Effector memory CD8-positive, alpha-beta T cell (primary cell): ENCODE results near the gene SAMD3.
"Not testable (repeated sequence)": the region's sequence is repeated elsewhere in the genome, so short reads cannot be mapped to it uniquely, and the experiment has no call there.

Experiments used
- ATAC-seq: fragments of 150-1000 bp; cut with Tn5 transposase; replicated peaks from 2 replicates; pipeline ENCODE4 v1.10.0; 2021; ENCODE audit warnings: mild to moderate bottlenecking, moderate library complexity
- DNase-seq, 3 experiments: peaks; one replicate each; pipeline ENCODE4 v3.0.0; 2021
- H3K27ac Mint-ChIP-seq, 2 donors: one replicate each; pipeline ENCODE4 v1.8.0; 2022; ENCODE audit warnings: mild to moderate bottlenecking in 2 of 2, mixed read lengths in 2 of 2, moderate library complexity in 2 of 2
- H3K27me3 Mint-ChIP-seq, 2 donors: one replicate each; pipeline ENCODE4 v1.8.0; 2022; ENCODE audit warnings: mixed read lengths in 2 of 2
- H3K36me3 Mint-ChIP-seq: one replicate; pipeline ENCODE4 v1.8.0; 2022; ENCODE audit warnings: mild to moderate bottlenecking, moderate library complexity, mixed read lengths; ENCODE audit not compliant: insufficient read depth
- H3K4me1 Mint-ChIP-seq, 2 donors: one replicate each; pipeline ENCODE4 v1.8.0; 2022; ENCODE audit warnings: low read depth in 2 of 2, mixed read lengths in 2 of 2
- H3K4me3 Mint-ChIP-seq, 2 donors: one replicate each; pipeline ENCODE4 v1.8.0; 2022; ENCODE audit warnings: mild to moderate bottlenecking in 2 of 2, mixed read lengths in 2 of 2, moderate library complexity in 2 of 2
- H3K9me3 Mint-ChIP-seq, 2 donors: one replicate each; pipeline ENCODE4 v1.8.0; 2022; ENCODE audit warnings: mixed read lengths in 2 of 2

The SAMD3 gene

DNA sequence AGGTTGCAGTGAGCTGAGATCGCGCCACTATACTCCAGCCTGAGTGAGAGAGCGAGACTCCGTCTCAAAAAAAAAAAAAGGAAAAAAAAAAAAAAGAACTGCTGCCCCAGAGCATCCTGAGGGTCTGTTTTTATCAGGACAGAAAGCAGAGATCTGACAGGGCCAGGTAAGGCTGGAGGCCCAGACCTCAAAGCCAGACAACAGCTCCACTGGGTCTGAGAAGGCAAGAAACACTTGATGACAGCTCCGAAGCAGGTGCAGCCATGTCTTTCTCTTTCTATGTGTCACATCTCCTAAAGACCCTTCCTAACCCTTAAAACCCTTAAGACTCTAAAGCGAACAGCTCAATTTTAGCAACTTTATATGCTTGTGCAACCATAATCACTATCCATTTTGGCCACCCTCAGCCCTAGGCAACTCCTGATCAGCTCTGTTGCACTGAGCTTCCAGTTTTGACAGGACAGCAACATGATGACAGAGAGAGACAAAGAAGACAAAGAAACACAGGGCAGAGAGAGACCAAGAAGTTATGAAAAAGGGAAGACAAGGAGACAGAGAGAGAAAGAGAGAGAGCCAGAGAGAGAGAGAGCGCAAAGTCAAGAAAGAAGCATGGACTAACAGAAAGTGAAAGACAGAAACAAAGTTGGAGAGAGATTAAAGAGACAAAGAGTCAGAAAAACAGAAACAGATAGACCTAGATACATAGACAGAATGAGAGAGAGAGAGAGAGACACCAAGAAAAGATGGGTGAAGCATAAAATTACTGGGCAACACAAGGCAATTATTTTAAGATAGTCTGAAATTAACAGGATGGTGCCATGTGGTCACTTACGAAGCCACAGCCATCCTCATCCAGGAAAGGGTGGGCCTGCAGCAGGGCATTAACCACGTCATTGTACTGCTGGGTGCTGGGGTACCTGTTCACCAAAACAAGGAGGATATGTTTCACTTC, 39.2 kb downstream of the SAMD3 start:
- ATAC-seq, result peak; percentile 96
- H3K27me3 Mint-ChIP-seq, result no peaks in the 10 kb centered on the region
- peaks cover 15 to 56% of the 10 kb centered on the region in 2 donors for H3K4me1 Mint-ChIP-seq
- H3K27ac Mint-ChIP-seq, result peak overlapping the region; percentile 33 to 80
- no peaks in the 10 kb centered on the region for H3K9me3 Mint-ChIP-seq
- peak overlapping the region; percentile 39 to 49 for H3K4me3 Mint-ChIP-seq
- DNase-seq, result peak; percentile 43 to 50 (median 50)
- H3K36me3 Mint-ChIP-seq, result peaks cover 64% of the 10 kb centered on the region

GRCh38 chr6:130182466-130182865, 40.3 kb downstream of the SAMD3 start:
- peak overlapping the region; percentile 33 to 80 for H3K27ac Mint-ChIP-seq
- ATAC-seq (no peak), DNase-seq (no peak)
- H3K4me3 Mint-ChIP-seq, result peak overlapping the region; percentile 39 to 44
- H3K9me3 Mint-ChIP-seq, result no peaks in the 10 kb centered on the region
- no peaks in the 10 kb centered on the region for H3K27me3 Mint-ChIP-seq
- peaks cover 12 to 59% of the 10 kb centered on the region in 2 donors for H3K4me1 Mint-ChIP-seq
- peaks cover 74% of the 10 kb centered on the region for H3K36me3 Mint-ChIP-seq

DNA sequence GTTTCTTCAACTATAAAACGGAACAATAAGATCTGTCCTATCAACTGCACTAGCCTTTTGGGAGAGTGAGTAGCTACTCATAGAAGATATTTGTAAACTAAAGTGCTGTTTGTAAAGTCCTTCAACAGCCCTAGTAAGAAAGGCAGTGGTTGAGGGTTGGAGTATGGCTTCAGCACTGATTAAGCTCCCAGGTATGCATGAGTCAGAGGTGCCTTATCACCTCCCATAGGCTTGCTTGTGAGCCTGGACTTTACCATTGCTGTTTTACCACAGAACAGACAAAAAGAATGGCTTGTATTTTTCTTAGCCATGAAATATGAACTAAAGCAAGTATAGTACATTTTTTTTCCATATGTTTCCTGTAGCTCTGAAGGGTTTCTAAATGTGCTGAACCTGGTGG, 44.1 kb downstream of the SAMD3 start:
- ATAC-seq, result no peak
- no peak for DNase-seq
- H3K4me1 Mint-ChIP-seq, result peaks cover 11 to 37% of the 10 kb centered on the region in 2 donors
- peak overlapping the region in 1 of 2 donors; percentile 44 for H3K27ac Mint-ChIP-seq
- peaks cover 80% of the 10 kb centered on the region for H3K36me3 Mint-ChIP-seq
- no peaks in the 10 kb centered on the region for H3K9me3 Mint-ChIP-seq
- no peak overlapping the region for H3K4me3 Mint-ChIP-seq
- no peaks in the 10 kb centered on the region for H3K27me3 Mint-ChIP-seq

DNA sequence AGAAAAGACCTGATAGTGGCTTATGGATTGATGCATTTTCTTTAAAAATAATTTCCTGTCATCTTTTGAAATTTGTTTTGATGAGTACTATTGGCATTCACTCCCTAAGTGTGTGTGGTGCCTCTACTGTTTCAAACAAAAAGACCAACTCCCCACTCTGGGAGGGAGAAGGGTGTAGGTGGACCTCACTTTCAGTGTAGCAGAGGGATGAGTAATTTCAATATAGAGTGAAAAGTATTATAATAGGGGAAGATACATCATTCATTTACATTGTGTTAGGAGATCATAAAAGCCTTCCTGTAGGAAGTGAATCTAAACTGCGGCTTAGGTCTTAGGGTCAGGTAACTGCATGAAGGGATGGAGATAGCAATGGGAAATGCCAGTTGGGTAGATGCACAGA, 46.4 kb downstream of the SAMD3 start:
- Mint-ChIP-seq H3K27me3 (no peaks in the 10 kb centered on the region), H3K27ac (peak overlapping the region in 1 of 2 donors; percentile 11), H3K36me3 (peaks cover 72% of the 10 kb centered on the region), H3K4me3 (no peak overlapping the region), H3K9me3 (peaks cover 7 to 8% of the 10 kb centered on the region in 2 donors), H3K4me1 (peaks cover 8 to 37% of the 10 kb centered on the region in 2 donors)
- ATAC-seq (no peak), DNase-seq (no peak)

- not testable (repeated sequence) for H3K4me3 Mint-ChIP-seq, H3K27me3 Mint-ChIP-seq, DNase-seq, ATAC-seq
- Mint-ChIP-seq H3K4me1 (peaks cover 10 to 59% of the 10 kb centered on the region in 2 donors), H3K36me3 (peaks cover 50% of the 10 kb centered on the region), H3K9me3 (peaks cover 9 to 17% of the 10 kb centered on the region in 2 donors), H3K27ac (peak overlapping the region; percentile 38 to 85)
These were observed 49.3 kb downstream of the SAMD3 start for GRCh38 chr6:130173377-130174004.

- H3K36me3 Mint-ChIP-seq, result peaks cover 41% of the 10 kb centered on the region
- peak overlapping the region; percentile 65 to 70 for H3K27ac Mint-ChIP-seq
- not testable (repeated sequence) for H3K27me3 Mint-ChIP-seq, H3K4me3 Mint-ChIP-seq, DNase-seq, ATAC-seq
- H3K9me3 Mint-ChIP-seq, result peaks cover 9 to 17% of the 10 kb centered on the region in 2 donors
- peaks cover 21 to 70% of the 10 kb centered on the region in 2 donors for H3K4me1 Mint-ChIP-seq
These were observed 52.6 kb downstream of the SAMD3 start for GRCh38 chr6:130170160-130170559.

GRCh38 chr6:130167655-130168054, 55.1 kb downstream of the SAMD3 start:
- DNase-seq (no peak), ATAC-seq (no peak)
- H3K9me3 Mint-ChIP-seq, result peaks cover 6 to 12% of the 10 kb centered on the region in 2 donors
- H3K4me1 Mint-ChIP-seq, result peaks cover 30 to 75% of the 10 kb centered on the region in 2 donors
- H3K36me3 Mint-ChIP-seq, result peaks cover 39% of the 10 kb centered on the region
- H3K27ac Mint-ChIP-seq, result peak overlapping the region; percentile 92 to 95
- no peak overlapping the region for H3K4me3 Mint-ChIP-seq
- no peaks in the 10 kb centered on the region for H3K27me3 Mint-ChIP-seq

- DNase-seq, result no peak
- Mint-ChIP-seq H3K4me1 (peaks cover 41 to 69% of the 10 kb centered on the region in 2 donors), H3K36me3 (peaks cover 58% of the 10 kb centered on the region)
These were observed 58.5 kb downstream of the SAMD3 start for GRCh38 chr6:130164251-130164650.

GRCh38 chr6:130163266-130163665, 59.5 kb downstream of the SAMD3 start:
- Mint-ChIP-seq H3K9me3 (no peaks in the 10 kb centered on the region), H3K4me1 (peaks cover 39 to 60% of the 10 kb centered on the region in 2 donors), H3K27me3 (no peaks in the 10 kb centered on the region), H3K36me3 (peaks cover 54% of the 10 kb centered on the region), H3K27ac (peak overlapping the region in 1 of 2 donors; percentile 95), H3K4me3 (no peak overlapping the region)
- DNase-seq, result no peak
- no peak for ATAC-seq

More at GRCh38 chr6:130164251-130164650, 58.5 kb downstream of the SAMD3 start:
- H3K27ac Mint-ChIP-seq, result peak overlapping the region; percentile 92 to 95
- H3K9me3 Mint-ChIP-seq, result no peaks in the 10 kb centered on the region
- no peaks in the 10 kb centered on the region for H3K27me3 Mint-ChIP-seq
- no peak overlapping the region for H3K4me3 Mint-ChIP-seq
- ATAC-seq, result no peak

DNA sequence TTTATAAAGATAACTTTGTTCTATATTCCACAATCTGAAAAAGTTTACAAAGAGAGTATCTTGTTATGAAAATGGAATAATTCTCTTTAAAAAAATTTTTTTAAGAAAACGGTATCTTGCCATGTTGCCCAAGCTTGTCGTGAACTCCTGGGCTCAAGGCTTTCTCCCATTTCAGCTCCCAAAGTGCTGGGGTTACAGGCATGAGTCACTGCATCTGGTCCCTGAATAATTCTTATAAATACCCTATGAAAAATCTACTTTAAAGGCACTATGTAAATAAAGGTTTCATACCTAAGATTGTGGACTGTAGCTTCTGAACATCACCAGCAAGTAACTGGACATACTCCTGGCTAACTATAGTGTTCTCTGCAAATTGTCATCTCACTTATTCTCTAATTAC, 60.3 kb downstream of the SAMD3 start:
- H3K4me1 Mint-ChIP-seq, result peaks cover 39 to 59% of the 10 kb centered on the region in 2 donors
- DNase-seq, result no peak

DNA sequence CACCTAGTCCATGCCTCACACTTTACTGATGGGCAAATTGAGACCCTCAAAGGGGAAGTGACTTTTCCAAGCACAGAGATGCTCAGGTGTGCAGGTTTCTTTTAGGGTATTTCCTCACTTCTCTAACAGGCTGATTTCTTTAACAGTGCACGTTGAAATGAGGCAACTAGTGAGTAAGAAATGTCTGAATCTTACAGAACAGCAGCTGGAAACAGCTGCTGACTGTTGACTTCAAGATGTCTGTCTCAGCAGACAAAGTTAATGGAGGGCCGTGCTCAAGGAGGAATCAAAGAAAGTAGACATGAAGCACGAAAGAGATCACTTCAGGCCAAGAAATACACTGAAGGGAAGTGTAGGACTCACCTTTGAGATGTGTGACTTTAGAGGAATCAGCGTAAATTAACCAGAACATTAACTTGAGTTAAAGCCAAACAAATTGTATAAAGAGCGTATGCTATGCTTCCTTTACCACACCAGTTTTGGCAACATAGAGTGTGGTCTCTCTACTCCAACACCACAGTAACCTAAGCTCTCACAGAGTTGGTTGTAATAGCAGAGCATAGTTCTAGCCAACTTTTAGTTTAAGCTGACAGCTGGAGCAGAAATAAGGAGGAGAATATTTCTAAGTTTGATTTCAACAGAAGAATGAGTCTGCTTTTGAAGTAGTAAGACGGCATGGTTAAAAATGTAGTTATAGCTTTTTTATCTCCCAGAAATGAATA, 60.9 kb downstream of the SAMD3 start:
- no peaks in the 10 kb centered on the region for H3K27me3 Mint-ChIP-seq
- H3K4me1 Mint-ChIP-seq, result peaks cover 36 to 53% of the 10 kb centered on the region in 2 donors
- peaks cover 59% of the 10 kb centered on the region for H3K36me3 Mint-ChIP-seq
- no peaks in the 10 kb centered on the region for H3K9me3 Mint-ChIP-seq
- H3K27ac Mint-ChIP-seq, result peak overlapping the region; percentile 66 to 92
- ATAC-seq (no peak), DNase-seq (no peak)
- no peak overlapping the region for H3K4me3 Mint-ChIP-seq

More for the DNA sequence above, 60.3 kb downstream of the SAMD3 start:
- Mint-ChIP-seq H3K27ac (peak overlapping the region in 1 of 2 donors; percentile 92), H3K27me3 (no peaks in the 10 kb centered on the region), H3K36me3 (peaks cover 55% of the 10 kb centered on the region), H3K4me3 (no peak overlapping the region), H3K9me3 (no peaks in the 10 kb centered on the region)
- no peak for ATAC-seq

- peaks cover 60% of the 10 kb centered on the region for H3K36me3 Mint-ChIP-seq
- no peaks in the 10 kb centered on the region for H3K27me3 Mint-ChIP-seq
- H3K4me3 Mint-ChIP-seq, result no peak overlapping the region
- peaks cover 28 to 42% of the 10 kb centered on the region in 2 donors for H3K4me1 Mint-ChIP-seq
- no peaks in the 10 kb centered on the region for H3K9me3 Mint-ChIP-seq
- ATAC-seq, result no peak
- DNase-seq, result no peak
- H3K27ac Mint-ChIP-seq, result peak overlapping the region; percentile 5 to 92
These were observed 62.8 kb downstream of the SAMD3 start for GRCh38 chr6:130159956-130160355.

DNA sequence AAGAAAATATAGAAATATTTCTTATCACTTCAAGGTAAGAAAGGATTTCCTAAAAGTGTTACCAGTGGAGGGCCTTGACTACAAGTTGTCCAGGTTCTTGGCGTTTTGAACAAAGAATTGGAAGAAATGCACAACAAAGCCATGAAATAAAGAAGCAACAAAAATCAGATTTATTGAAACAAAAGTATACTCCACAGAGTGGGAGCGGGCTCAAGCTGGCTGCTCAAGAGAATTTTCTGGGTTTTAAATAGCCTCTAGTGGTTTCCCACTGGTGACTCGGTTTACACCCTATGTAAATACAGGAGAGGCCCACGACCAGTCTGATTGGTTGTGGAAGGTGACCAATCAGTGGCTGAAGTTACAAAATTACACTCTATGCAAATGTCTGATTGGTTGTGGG, 64.2 kb downstream of the SAMD3 start:
- Mint-ChIP-seq H3K27me3 (no peaks in the 10 kb centered on the region), H3K9me3 (no peaks in the 10 kb centered on the region), H3K4me3 (no peak overlapping the region), H3K4me1 (peaks cover 20 to 34% of the 10 kb centered on the region in 2 donors), H3K36me3 (peaks cover 55% of the 10 kb centered on the region), H3K27ac (peak overlapping the region; percentile 5 to 92)
- ATAC-seq, result no peak
- no peak for DNase-seq
